GM18508 (cell line): Measurements from ENCODE around the gene KDM4B.
"Not testable (repeated sequence)": the region's sequence is repeated elsewhere in the genome, so short reads cannot be mapped to it uniquely, and the experiment has no call there.

Experiments used
- ATAC-seq: cut with Tn5 transposase; IDR thresholded peaks from one replicate; pipeline ENCODE4 v1.9.1; 2021; ENCODE audit warnings: moderate number of reproducible peaks; ENCODE audit not compliant: insufficient read depth, unreplicated experiment

The KDM4B gene

DNA sequence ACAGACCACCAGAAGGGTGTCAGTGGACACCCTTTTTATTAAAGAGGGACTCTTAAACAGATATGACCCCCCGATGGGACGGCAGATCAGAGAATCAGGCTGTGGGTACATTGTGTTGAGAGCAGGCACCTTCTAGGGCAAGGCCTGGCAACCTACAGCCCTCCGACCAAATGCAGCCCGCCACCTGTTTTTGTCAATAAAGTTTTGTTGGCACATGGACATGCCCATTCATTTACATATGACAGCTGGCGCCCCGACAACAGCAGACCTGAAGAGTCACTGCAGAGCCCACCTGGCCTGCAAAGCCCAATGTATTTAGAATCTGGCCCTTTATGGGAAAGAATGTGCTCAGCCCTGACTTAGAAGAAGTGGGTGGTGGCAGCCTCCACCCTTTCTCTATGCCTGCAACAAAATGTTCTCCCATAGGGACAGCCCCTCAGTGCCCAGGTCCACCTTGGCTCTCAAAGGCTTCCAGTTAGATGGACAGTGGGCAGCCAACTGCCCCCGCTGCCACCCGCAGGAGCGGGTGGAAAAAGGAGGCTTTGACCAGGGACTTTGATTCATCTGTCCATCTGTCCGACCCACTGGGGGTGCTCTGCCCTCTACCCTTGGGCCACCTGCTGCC, 186.8 kb downstream of the KDM4B start:
- no peak for ATAC-seq

DNA sequence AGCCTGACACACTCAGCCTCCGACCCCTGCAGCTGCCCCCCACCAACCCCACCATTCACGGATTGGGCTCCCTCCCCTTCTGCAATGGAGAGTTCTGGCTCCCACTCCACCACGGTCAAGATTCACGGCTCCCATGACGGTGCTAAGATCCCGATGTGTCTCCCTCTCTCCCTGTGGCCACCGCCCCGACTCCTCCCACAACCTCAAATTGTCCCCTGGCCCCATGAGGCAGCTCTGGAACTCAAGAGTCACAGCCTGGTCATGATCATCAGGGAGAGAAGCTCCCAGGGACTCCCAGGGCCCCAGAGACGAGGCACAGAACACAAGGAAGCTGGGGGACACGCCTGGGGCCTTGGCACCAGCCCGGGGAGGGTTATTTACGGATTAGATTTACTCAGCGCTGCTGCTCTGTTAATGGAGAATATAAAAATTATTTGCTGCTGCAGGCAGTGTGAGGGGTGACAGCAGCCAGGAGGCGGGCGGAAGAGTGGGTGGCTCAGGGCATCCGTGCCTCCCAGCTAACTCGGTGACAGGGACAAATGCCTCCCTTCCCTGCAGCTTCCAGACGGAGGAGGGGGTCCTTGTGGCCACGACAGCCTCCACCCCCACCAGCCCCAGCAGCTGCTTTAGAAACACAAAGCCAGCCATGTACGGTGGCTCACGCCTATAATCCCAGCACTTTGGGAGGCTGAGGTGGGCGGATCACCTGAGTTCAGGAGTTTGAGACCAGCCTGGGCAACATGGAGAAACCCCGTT, 187.5 kb downstream of the KDM4B start:
- ATAC-seq: no peak

DNA sequence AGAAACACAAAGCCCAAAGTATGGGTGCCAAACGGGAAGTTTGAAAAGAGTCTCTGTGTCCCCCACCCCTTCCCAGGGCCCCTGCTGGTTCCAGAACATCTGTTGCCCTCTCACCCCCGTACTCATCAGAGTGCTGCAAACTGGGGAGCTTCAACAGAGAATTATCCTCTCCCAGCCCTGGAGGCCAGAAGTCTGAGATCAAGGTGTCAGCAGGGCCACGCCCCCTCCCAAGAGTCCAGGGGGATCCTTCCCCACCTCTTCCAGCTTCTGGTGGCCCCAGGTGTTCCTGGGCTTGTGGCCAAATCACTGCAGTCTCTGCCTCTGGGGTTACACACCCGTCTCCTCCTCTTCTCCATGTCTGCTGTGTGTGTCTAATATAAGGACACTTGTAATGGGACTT, 188.3 kb downstream of the KDM4B start:
- ATAC-seq: no peak

DNA sequence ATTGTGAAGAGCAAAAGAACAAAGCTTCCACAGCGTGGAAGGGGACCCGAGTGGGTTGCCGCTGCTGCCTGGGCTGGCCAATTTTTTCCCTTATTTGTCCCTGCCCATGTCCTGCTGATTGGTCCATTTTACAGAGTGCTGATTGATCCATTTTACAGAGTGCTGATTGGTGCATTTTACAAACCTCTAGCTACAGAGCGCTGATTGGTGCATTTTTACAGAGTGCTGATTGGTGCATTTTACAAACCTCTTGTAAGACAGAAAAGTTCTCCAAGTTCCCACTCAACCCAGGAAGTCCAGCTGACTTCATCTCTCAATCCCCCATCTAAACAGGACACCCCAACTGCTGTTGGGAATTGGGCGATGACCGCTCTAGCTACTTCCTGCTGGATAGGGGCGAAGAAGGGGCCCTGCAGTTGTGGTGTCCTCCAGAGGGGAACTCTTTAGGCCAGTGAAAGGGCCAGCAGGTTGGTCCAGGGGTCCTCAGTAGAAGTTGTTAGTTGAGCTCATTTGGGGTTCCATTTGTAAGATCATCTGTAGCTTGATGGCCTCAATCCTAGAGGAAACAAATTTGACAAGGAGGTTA, 189.7 kb downstream of the KDM4B start:
- not testable (repeated sequence) for ATAC-seq

DNA sequence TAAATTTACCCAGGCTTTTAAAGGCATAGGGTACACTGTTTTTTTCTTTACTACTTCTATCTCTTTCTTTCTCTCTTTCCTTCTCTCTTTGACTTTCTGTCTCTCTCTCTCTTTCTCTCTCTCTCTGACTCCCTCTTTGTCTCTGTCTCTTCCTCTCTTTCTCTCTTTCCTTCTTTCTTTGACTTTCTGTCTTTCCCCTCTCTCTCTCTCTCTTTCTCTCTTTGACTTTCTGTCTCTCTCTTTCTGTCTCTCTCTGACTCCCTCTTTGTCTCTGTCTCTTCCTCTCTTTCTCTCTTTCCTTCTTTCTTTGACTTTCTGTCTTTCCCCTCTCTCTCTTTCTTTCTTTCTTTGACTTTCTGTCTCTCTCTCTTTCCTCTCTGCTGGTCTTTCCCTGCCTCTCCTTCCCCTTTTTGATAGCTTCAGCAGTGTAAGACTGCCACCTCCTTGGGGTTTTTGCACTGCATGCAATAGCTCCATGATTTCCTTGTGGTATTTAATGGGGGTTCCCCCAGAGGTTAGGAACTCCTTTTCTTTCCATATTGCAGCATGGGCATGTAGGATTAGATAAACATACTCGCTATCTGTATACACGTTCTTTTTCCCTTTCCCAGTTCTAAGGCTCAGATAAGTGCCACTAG, 191.4 kb downstream of the KDM4B start:
- ATAC-seq: not testable (repeated sequence)

DNA sequence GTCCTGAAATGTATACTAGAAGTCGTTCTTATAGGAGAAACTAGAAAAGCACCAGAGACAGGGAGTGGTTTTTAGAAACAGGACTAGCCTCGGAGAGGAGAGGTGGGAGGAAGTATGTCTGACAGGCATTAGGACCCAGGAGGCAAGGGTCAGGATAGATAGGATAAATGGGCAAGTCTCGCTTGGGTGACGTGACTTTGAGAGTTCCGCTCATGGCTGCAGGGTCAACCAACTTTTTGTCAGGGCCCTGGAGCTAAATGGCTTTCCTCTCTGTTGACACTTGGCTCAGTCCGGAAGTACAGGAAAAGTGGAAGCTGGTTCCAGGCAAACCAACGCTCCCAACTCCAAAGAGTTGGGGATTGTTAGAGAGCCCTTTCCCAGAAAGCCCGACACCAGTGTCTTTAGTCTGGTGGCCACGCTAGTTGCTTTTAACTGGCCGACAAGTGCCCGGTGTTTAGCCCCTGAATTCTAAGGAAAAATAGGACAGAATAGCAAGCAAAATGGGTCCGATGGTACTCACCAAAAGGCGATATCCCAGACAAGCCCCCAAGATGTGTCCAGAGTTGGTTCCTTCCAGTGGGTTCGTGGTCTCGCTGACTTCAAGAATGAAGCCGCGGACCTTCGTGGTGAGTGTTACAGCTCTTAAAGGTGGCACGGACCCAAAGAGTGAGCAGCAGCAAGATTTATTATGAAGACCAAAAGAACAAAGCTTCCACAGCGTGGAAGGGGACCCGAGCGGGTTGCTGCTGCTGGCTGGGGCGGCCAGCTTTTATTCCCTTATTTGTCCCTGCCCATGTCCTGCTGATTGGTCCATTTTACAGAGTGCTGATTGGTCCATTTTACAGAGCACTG, 196.2 kb downstream of the KDM4B start:
- ATAC-seq: not testable (repeated sequence)

DNA sequence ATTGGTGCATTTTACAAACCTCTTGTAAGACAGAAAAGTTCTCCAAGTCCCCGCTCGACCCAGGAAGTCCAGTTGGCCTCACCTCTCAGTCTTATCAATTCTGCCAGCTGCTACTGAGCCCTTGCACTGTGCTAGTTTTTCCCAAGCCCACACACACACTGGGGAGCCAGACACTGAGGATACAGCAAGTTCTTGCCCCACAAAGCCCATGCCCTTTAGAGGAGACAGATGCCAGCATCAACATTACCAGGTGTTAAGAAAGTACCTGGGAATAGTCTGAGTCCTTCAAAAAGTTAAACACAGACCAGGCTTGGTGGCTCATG, 196.7 kb downstream of the KDM4B start:
- ATAC-seq: no peak

DNA sequence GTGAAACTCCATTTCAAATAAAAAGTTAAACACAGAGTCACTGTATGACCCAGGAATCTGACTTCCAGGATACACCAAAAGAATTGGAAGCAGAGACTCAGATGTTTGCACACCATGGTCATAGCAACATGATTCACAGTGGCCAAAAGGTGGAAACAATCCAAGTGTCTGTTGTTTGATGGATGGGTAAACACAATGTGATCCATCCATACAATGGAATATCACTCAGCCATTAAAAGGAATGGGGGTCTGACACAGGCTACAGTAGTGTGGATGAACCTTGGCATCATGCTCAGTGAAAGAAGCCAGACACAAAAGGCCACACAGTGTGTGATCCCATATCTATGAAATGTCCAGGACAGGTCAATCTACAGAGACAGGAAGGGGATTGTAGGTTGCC, 197.3 kb downstream of the KDM4B start:
- no peak for ATAC-seq

DNA sequence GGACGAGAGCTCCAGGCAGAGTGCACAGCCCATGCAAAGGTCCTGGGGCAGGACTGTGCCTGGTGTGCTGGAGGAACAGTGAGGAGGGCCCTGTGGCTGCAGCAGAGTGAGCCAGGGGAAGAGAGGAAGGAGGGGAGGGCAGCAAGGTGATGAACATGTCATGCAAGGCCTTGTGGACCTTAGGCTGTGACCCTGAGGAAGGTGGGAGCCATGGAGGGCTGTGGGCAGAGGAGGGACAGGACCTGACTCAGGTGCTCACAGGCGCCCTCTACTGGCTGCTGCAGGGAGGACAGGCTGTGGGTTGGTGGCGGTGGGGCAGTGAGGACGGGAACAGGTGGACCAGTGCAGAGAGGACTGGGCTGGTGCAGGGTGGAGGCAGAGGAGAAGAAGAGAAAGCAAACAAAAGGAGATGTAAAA, 201.4 kb downstream of the KDM4B start:
- no peak for ATAC-seq

DNA sequence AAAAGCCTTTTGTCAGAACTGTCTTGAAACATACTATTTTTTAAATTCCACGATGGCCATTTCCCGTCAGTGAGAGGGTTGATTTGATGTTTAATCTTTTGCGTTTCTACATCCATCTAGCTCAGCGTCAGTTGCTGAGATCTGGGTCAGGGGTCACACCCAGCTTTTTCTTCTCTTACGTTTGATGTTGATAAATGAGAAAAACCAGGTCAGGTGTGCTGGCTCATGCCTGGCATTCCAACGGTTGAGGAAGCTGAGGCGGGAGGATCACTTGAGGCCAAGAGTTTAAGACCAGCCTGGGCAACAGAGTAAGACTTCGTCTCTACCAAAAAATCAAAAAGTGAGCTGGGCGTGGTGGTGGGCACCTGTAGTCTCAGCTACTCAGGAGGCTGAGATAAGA, 202.8 kb downstream of the KDM4B start:
- ATAC-seq: no peak

DNA sequence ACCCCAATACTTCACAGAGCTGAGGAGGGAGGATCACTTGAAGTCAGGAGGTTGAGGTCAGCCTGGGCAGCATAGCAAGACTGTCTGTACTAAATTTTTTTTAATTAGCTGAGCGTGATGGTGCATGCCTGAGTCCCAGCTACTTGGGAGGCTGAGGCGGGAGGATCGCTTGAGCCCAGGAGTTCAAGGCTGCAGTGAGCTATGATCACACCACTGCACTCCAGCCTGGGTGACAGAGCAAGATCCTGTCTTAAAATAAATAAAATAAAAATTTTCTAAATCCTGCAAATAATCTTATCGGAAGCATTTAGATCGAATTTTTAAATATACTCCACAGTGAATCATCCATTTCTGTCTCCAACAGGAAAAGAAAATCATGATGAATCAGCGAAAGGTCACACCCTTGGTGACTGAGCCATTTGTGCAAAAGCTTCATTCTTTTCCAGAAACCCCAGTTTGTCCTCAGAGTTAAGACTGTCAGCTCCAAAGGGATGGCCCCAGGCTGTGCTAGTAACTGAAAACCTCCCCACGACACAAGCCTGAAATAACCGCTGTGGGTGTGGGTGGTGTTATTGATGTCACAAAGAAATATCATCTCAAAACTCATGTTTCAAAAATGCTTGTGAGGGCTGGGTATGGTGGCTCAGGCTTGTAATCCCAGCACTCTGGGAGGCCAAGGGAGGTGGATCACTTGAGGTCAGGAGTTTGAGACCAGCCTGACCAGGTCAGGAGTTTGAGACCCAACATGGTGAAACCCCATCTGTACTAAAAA, 204.1 kb downstream of the KDM4B start:
- ATAC-seq: no peak

DNA sequence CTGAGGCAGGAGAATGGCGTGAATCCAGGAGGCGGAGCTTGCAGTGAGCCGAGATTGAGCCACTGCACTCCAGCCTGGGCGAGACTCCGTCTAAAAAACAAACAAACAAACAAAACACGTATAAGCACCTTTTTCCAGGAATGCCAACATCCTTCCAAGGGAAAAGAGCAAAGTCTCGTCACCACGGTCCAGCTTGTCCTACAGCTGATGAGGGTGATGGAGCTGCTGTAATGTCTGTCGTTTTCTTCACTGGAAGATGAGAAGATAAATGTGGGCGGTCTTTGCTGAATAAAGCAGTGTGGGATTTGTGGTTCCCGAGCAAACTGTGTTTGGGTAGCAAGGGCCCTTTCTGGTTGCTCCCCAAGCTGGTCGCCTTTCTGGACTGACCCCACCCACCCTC, 205.1 kb downstream of the KDM4B start:
- no peak for ATAC-seq

DNA sequence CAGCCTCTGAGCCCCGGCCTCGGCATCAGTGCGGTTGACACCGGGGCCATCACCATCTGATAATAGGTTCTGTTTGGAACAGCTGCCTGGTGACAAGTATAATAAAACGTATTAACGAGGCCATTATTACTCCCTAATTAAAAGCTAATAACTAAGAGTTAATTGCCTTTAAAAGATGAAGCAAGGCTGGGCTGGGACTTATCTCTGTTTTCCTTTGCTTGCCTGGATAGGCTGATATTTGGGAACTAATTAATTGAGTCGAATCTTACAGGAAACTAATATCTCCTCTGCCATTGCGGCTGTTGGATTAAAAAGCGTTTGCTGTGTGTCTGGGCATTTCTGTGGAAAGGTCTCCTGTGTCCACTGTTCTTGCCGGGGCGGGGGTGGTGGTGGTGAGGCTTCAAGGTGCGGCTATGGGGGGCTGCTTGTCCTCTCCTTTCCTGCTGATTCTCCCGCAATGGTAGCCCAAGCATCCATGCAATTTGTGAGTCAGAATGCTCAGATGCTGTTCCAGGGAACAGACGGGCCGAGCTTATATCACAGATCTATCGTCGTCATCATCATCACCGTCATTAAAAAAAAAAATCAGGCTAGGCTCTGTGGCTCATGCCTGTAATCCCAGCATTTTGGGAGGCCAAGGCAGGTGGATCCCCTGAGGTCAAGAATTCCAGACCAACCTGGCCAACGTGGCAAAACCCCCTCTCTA, 209.0 kb downstream of the KDM4B start:
- ATAC-seq: no peak

DNA sequence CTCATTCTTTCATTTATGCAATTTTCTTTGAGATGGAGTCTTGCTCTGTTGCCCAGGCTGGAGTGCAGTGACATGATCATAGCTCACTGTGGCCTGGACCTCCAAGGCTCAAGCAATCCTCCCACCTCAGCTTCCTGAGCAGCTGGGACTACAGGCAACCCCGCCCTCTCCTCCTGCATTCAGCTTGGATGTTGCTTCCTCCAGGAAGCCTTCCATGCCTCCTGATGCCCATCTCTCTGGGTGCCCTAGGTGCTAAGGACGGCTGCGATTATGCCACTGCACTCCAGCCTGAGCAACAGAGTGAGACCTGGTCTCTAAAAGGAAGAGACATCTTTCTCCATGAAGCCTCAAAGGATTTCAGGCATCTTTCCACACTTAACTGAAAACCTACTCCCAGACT, 209.9 kb downstream of the KDM4B start:
- no peak for ATAC-seq

DNA sequence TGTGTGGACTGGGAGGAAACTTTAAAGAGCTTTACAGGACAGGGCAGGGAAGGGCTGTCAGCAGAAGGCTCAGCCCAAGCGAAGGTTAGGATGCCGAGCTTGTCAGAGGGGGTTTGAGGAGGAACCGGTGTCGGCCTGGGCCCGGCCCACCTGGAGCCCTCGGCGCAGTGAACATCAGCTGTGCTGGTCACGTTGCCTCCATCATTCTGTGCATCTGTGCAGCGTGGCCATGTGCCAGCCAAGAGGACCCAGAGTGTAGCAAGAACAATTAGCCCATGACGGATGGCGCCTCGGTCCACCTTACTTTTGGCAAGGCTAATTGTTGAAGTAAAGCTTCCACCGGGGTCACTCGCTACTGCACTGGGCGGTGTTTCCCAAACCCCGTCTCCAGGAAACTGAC, 210.3 kb downstream of the KDM4B start:
- ATAC-seq: no peak

DNA sequence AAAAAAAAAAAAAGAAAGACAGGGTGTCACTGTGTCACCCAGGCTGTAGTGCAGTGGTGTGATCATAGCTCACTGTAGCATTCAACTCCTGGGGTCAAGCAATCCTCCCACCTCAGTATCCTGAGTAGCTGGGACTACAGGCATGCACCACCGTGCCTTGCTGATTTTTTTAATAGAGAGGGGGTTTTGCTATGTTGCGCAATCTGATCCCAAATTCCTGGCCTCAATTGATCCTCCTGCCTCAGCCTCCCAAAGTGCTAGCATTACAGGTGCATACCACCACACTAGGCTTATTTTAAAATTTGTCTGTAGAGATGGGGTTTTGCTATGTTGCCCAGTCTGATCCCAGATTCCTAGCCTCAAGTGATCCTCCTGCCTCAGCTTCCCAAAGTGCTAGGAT, 212.4 kb downstream of the KDM4B start:
- no peak for ATAC-seq

DNA sequence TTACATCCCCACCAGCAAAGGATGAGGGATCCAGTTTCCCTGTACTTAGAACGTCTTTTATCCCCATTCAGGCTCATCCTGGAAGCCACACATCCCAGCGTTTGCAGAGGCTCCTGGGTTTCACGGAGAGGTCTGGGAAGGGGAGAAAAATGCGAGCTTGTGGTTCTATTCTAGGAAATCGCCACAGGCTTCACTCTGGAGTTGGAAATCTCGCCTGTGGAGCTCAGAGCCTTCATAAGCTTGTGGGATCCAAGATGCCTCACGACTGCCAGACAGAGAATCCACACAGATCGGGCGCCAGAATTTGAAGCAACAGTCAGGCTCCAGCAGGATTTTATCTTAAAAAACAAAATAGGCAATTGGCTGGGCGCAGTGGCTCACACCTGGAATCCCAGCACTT, 213.8 kb downstream of the KDM4B start:
- ATAC-seq: no peak

DNA sequence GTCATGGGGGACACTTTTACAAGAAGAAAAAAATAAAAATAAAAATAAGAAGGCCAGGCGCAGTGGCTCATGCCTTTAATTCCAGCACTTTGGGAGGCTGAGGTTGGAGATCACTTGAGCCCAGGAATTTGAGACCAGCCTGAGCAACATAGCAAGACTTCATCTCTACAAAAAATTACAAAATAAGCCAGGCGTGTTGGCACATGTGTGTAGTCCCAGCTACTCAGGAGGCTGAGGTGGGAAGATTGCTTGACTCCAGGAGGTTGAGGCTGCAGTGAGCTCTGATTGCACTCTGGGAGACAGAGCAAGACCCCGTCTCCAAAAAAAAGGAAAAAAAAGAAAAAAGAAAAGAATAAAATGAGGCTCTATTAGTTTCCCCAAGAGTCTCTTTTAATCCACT, 214.7 kb downstream of the KDM4B start:
- ATAC-seq: no peak

DNA sequence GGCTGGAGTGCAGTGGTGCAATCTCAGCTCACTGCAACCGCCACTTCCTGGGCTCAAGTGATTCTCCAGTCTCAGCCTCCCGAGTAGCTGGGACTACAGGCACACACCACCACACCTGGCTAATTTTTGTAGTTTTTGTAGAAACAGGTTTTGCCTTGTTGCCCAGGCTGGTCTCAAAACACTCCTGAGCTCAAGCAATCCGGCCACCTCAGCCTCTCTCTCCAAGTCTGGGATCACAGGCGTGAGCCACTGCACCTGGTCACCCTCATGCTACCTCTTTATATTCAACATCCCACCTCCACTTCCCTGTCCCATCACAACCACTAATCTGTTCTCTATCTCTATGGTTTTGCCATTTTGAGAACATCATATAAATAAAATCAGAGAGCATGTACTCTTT, 216.0 kb downstream of the KDM4B start:
- no peak for ATAC-seq
